ENCODE results near the gene NLGN4Y. TPM values are rescaled to one million over a fixed set of nuclear protein-coding genes. Genes with fewer than 3 reads are reported as not detected.
A peak's percentile ranks its signal among the peaks of the same experiment; 100 is the strongest.

Gene NLGN4Y
- total RNA-seq (2021): 43.7 to 48.4 TPM (median 46.3 TPM) in 3 replicates
- Bru-seq, nascent RNA: percentile 86 among the genes with signal in this experiment
- long read RNA-seq, experiment 1, full-length matches to known transcripts: 15 of 97 reads
- long read RNA-seq, experiment 1, partial matches to known transcripts: 14 of 97 reads
- long read RNA-seq, experiment 1, other reads (novel, unspliced or antisense): 68 of 97 reads
- long read RNA-seq, experiment 2, full-length matches to known transcripts: 2 of 34 reads
- long read RNA-seq, experiment 2, partial matches to known transcripts: 3 of 34 reads
- long read RNA-seq, experiment 2, other reads (novel, unspliced or antisense): 29 of 34 reads
- long read RNA-seq, experiment 3, partial matches to known transcripts: 0 of 8 reads
- long read RNA-seq, experiment 3, other reads (novel, unspliced or antisense): 8 of 8 reads

DNA sequence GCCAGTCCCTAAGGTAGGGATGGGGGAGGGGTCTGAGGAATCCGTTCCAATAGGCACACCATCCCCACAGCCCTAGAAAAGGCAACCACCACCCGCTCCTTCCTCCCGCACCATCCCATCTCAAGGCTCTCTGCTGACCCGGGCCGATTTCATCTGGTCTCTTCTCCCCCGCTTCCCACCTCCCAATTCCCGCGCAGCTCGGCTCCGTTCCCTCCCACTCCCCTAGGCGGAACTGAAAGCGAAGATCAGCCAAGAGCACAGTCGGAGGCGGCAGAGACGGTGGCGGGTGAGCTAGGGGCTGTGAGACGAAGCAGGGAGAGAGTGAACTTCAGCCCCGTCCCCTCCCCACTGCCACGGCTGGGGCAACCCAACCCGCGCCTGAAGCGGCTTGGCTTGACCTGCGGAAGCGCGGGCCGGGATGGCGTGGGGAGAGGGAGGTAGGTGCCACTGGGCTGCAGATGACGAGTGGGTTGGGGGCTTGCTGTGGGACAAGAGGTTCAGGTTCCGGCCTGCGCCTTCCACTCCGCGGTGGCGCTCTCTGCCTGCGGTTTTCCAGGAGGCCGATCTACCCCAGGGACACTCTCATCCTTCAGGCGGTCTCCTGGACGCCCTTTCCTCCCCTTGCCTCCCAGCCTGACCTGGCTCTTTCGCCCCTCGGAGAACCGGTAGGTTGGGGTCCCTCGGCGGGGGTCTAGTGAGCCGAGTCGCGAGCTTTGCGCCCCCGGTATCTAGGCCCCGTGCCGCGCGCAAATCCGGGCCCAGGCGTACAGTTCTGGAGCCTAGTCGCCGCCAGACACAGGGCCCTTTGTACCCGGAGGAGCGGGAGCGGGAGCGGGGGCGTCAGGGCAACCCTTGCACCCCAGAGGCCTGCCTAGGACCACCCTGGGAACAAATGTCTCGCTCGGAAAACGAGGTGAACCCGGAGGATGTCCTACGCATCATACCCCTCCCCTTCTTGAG lies at the start of gene NLGN4Y:
Gene NLGN4Y (plus strand): TSS at position 258 of the 960 bp plus-strand sequence. CDS start 97,591 bp downstream, outside the sequence.
- peak within 1 kb of the TSS; percentile 80 for H3K27ac Mint-ChIP-seq
- ChIA-PET CTCF (no interaction called here), POLR2A (no interaction called here)
- peaks cover 43% of the 10 kb centered on the region for H3K4me1 Mint-ChIP-seq
- no peaks in the 10 kb centered on the region for H3K36me3 Mint-ChIP-seq
- ATAC-seq (peak; percentile 63), DNase-seq (ENCODE audit: low spot score) (peak; percentile 57)
- no peaks in the 10 kb centered on the region for H3K9me3 Mint-ChIP-seq
- peak within 1 kb of the TSS; percentile 92 for H3K4me3 Mint-ChIP-seq
- H3K27me3 Mint-ChIP-seq (ENCODE audit: low read depth): no peaks in the 10 kb centered on the region; the same call in 1 of the 2 replicates
- TF ChIP-seq ZNF219 (CRISPR knock-in tag; IDR thresholded peaks at IDR 0.05; ENCODE audit: borderline replicate concordance) (no peak), FOXP1 (CRISPR knock-in tag; IDR thresholded peaks at IDR 0.05; ENCODE audit: borderline replicate concordance) (no peak), ZBTB21 (CRISPR knock-in tag; IDR thresholded peaks at IDR 0.05; ENCODE audit: borderline replicate concordance) (no peak), ZNF317 (CRISPR knock-in tag; IDR thresholded peaks at IDR 0.05; ENCODE audit: borderline replicate concordance, low read depth) (no peak)
- TF ChIP-seq, protein P1, sequence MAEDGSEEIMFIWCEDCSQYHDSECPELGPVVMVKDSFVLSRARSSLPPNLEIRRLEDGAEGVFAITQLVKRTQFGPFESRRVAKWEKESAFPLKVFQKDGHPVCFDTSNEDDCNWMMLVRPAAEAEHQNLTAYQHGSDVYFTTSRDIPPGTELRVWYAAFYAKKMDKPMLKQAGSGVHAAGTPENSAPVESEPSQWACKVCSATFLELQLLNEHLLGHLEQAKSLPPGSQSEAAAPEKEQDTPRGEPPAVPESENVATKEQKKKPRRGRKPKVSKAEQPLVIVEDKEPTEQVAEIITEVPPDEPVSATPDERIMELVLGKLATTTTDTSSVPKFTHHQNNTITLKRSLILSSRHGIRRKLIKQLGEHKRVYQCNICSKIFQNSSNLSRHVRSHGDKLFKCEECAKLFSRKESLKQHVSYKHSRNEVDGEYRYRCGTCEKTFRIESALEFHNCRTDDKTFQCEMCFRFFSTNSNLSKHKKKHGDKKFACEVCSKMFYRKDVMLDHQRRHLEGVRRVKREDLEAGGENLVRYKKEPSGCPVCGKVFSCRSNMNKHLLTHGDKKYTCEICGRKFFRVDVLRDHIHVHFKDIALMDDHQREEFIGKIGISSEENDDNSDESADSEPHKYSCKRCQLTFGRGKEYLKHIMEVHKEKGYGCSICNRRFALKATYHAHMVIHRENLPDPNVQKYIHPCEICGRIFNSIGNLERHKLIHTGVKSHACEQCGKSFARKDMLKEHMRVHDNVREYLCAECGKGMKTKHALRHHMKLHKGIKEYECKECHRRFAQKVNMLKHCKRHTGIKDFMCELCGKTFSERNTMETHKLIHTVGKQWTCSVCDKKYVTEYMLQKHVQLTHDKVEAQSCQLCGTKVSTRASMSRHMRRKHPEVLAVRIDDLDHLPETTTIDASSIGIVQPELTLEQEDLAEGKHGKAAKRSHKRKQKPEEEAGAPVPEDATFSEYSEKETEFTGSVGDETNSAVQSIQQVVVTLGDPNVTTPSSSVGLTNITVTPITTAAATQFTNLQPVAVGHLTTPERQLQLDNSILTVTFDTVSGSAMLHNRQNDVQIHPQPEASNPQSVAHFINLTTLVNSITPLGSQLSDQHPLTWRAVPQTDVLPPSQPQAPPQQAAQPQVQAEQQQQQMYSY (CRISPR knock-in tag; IDR thresholded peaks at IDR 0.05): 0 out of 2 replicates have a peak, but pooled peaks have one; percentile 22

DNA sequence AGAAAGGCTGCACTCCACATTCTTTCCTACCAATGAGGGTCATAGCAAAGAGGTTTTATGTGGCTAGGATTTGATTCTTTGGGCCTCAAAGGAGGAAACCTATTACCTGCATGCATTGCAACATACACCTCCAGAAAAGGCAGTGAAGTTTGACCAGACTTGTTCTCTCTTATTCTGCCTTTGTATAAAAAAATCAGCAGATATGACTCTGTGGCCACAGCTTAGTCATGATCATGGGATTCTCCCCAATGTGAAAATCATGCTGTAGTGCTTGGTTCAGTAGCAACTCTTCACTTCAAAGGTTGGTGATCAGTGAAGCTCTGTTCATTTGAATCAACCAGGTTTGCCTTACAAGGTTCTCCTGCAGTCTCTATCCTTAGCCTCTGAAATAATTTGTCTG lies 38.4 kb upstream of the NLGN4Y start:
- POLR2A ChIA-PET: no interaction called here
- DNase-seq (ENCODE audit: low spot score) (no peak), ATAC-seq (no peak)
- no peak overlapping the region for H3K4me3 Mint-ChIP-seq
- H3K36me3 Mint-ChIP-seq: no peaks in the 10 kb centered on the region
- no peaks in the 10 kb centered on the region for H3K9me3 Mint-ChIP-seq
- H3K27ac Mint-ChIP-seq: no peak overlapping the region
- CTCF ChIA-PET: no interaction called here
- no peaks in the 10 kb centered on the region for H3K4me1 Mint-ChIP-seq
- H3K27me3 Mint-ChIP-seq (ENCODE audit: low read depth): no peaks in the 10 kb centered on the region
- TF ChIP-seq, protein P2, sequence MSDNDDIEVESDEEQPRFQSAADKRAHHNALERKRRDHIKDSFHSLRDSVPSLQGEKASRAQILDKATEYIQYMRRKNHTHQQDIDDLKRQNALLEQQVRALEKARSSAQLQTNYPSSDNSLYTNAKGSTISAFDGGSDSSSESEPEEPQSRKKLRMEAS (CRISPR knock-in tag; IDR thresholded peaks at IDR 0.05): no peak
- TF ChIP-seq SP1 (CRISPR knock-in tag; conservative IDR thresholded peaks at IDR 0.05): no peak
- no peak for TF ChIP-seq NFATC4 (CRISPR knock-in tag; IDR thresholded peaks at IDR 0.05)
- TF ChIP-seq, protein P3, sequence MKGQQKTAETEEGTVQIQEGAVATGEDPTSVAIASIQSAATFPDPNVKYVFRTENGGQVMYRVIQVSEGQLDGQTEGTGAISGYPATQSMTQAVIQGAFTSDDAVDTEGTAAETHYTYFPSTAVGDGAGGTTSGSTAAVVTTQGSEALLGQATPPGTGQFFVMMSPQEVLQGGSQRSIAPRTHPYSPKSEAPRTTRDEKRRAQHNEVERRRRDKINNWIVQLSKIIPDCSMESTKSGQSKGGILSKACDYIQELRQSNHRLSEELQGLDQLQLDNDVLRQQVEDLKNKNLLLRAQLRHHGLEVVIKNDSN (CRISPR knock-in tag; IDR thresholded peaks at IDR 0.05): no peak
- no peak for TF ChIP-seq JAZF1 (CRISPR knock-in tag; IDR thresholded peaks at IDR 0.05)
- no peak for TF ChIP-seq FOXJ3 (CRISPR knock-in tag; IDR thresholded peaks at IDR 0.05; ENCODE audit: borderline replicate concordance)
- TF ChIP-seq, protein P4, sequence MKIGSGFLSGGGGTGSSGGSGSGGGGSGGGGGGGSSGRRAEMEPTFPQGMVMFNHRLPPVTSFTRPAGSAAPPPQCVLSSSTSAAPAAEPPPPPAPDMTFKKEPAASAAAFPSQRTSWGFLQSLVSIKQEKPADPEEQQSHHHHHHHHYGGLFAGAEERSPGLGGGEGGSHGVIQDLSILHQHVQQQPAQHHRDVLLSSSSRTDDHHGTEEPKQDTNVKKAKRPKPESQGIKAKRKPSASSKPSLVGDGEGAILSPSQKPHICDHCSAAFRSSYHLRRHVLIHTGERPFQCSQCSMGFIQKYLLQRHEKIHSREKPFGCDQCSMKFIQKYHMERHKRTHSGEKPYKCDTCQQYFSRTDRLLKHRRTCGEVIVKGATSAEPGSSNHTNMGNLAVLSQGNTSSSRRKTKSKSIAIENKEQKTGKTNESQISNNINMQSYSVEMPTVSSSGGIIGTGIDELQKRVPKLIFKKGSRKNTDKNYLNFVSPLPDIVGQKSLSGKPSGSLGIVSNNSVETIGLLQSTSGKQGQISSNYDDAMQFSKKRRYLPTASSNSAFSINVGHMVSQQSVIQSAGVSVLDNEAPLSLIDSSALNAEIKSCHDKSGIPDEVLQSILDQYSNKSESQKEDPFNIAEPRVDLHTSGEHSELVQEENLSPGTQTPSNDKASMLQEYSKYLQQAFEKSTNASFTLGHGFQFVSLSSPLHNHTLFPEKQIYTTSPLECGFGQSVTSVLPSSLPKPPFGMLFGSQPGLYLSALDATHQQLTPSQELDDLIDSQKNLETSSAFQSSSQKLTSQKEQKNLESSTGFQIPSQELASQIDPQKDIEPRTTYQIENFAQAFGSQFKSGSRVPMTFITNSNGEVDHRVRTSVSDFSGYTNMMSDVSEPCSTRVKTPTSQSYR (CRISPR knock-in tag; IDR thresholded peaks at IDR 0.05): no peak
- TF ChIP-seq, protein P5, sequence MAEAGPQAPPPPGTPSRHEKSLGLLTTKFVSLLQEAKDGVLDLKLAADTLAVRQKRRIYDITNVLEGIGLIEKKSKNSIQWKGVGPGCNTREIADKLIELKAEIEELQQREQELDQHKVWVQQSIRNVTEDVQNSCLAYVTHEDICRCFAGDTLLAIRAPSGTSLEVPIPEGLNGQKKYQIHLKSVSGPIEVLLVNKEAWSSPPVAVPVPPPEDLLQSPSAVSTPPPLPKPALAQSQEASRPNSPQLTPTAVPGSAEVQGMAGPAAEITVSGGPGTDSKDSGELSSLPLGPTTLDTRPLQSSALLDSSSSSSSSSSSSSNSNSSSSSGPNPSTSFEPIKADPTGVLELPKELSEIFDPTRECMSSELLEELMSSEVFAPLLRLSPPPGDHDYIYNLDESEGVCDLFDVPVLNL (CRISPR knock-in tag; IDR thresholded peaks at IDR 0.05; ENCODE audit: borderline replicate concordance, low read depth): no peak
- TF ChIP-seq, protein P6, sequence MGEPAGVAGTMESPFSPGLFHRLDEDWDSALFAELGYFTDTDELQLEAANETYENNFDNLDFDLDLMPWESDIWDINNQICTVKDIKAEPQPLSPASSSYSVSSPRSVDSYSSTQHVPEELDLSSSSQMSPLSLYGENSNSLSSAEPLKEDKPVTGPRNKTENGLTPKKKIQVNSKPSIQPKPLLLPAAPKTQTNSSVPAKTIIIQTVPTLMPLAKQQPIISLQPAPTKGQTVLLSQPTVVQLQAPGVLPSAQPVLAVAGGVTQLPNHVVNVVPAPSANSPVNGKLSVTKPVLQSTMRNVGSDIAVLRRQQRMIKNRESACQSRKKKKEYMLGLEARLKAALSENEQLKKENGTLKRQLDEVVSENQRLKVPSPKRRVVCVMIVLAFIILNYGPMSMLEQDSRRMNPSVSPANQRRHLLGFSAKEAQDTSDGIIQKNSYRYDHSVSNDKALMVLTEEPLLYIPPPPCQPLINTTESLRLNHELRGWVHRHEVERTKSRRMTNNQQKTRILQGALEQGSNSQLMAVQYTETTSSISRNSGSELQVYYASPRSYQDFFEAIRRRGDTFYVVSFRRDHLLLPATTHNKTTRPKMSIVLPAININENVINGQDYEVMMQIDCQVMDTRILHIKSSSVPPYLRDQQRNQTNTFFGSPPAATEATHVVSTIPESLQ (CRISPR knock-in tag; IDR thresholded peaks at IDR 0.05): no peak
- TF ChIP-seq ZNF671 (CRISPR knock-in tag; IDR thresholded peaks at IDR 0.05): no peak
- no peak for TF ChIP-seq MYBL2 (CRISPR knock-in tag; IDR thresholded peaks at IDR 0.05)
